Muscle layer of duodenum (tissue), 2 donors: ENCODE data around the gene AKAP10.
"Not testable (repeated sequence)": the region's sequence is repeated elsewhere in the genome, so short reads cannot be mapped to it uniquely, and the experiment has no call there.

Source experiments
- H3K27ac ChIP-seq: one replicate; pipeline ENCODE4 v1.7.0; 2013; ENCODE audit warnings: mild to moderate bottlenecking, low read length
- H3K27me3 ChIP-seq: one replicate; pipeline ENCODE4 v1.7.0; 2013; ENCODE audit warnings: low read depth, mild to moderate bottlenecking, control low read depth, low read length
- H3K36me3 ChIP-seq, 2 donors: one replicate each; pipeline ENCODE4 v1.7.0; 2013; ENCODE audit warnings: low read length in 2 of 2, control low read depth in 1 of 2, mild to moderate bottlenecking in 1 of 2; ENCODE audit not compliant: insufficient read depth in 2 of 2, control insufficient read depth in 1 of 2
- H3K4me1 ChIP-seq, 2 donors: one replicate each; pipeline ENCODE4 v1.7.0; 2013; ENCODE audit warnings: low read length in 2 of 2, mild to moderate bottlenecking in 2 of 2, control low read depth in 1 of 2, moderate library complexity in 1 of 2; ENCODE audit not compliant: insufficient read depth in 2 of 2, control insufficient read depth in 1 of 2
- H3K4me3 ChIP-seq, 2 donors: one replicate each; pipeline ENCODE4 v1.7.0; 2013; ENCODE audit warnings: low read length in 2 of 2, low read depth in 1 of 2, mild to moderate bottlenecking in 1 of 2
- H3K9me3 ChIP-seq, 2 donors: one replicate each; pipeline ENCODE4 v1.7.0; 2013; ENCODE audit warnings: low read length in 2 of 2, control low read depth in 1 of 2, mild to moderate bottlenecking in 1 of 2; ENCODE audit not compliant: control insufficient read depth in 1 of 2
- donor health status: healthy.

Gene AKAP10

GRCh38 chr17:19973156-19973555 lies 4.5 kb downstream of the AKAP10 start:
- Histone ChIP-seq H3K9me3 (no peaks in the 10 kb centered on the region), H3K27me3 (no peaks in the 10 kb centered on the region), H3K27ac (no peak overlapping the region), H3K4me3 (no peak overlapping the region), H3K36me3 (peaks cover 8 to 15% of the 10 kb centered on the region in 2 donors), H3K4me1 (peaks cover 8 to 23% of the 10 kb centered on the region in 2 donors)

GRCh38 chr17:19962954-19963353 lies 14.7 kb downstream of the AKAP10 start:
- not testable (repeated sequence) for H3K27ac ChIP-seq, H3K27me3 ChIP-seq, H3K4me1 ChIP-seq, H3K9me3 ChIP-seq, H3K4me3 ChIP-seq
- peaks cover 22 to 32% of the 10 kb centered on the region in 2 donors for H3K36me3 ChIP-seq

GRCh38 chr17:19958023-19958422 lies 19.6 kb downstream of the AKAP10 start:
- H3K27ac ChIP-seq, result no peak overlapping the region

GRCh38 chr17:19955099-19955498 lies 22.5 kb downstream of the AKAP10 start:
- H3K4me3 ChIP-seq, result no peak overlapping the region
- H3K27ac ChIP-seq, result no peak overlapping the region
- H3K9me3 ChIP-seq, result no peaks in the 10 kb centered on the region
- H3K4me1 ChIP-seq, result peaks cover 0 to 3% of the 10 kb centered on the region in 2 donors
- H3K36me3 ChIP-seq, result peaks cover 12 to 20% of the 10 kb centered on the region in 2 donors
- no peaks in the 10 kb centered on the region for H3K27me3 ChIP-seq

More at GRCh38 chr17:19958023-19958422, 19.6 kb downstream of the AKAP10 start:
- Histone ChIP-seq H3K36me3 (peaks cover 26 to 27% of the 10 kb centered on the region in 2 donors), H3K27me3 (no peaks in the 10 kb centered on the region), H3K4me1 (peaks cover 0 to 3% of the 10 kb centered on the region in 2 donors), H3K9me3 (no peaks in the 10 kb centered on the region), H3K4me3 (no peak overlapping the region)

GRCh38 chr17:19951411-19951810 lies 26.2 kb downstream of the AKAP10 start:
- H3K4me3 ChIP-seq, H3K27ac ChIP-seq, H3K4me1 ChIP-seq, H3K27me3 ChIP-seq, H3K9me3 ChIP-seq, H3K36me3 ChIP-seq: not testable (repeated sequence)

GRCh38 chr17:19950624-19951195 lies 26.9 kb downstream of the AKAP10 start:
- not testable (repeated sequence) for H3K9me3 ChIP-seq, H3K4me1 ChIP-seq, H3K36me3 ChIP-seq, H3K27ac ChIP-seq, H3K27me3 ChIP-seq, H3K4me3 ChIP-seq

- Histone ChIP-seq H3K27me3 (no peaks in the 10 kb centered on the region), H3K4me3 (no peak overlapping the region), H3K36me3 (peaks cover 9 to 11% of the 10 kb centered on the region in 2 donors), H3K4me1 (no peaks in the 10 kb centered on the region), H3K9me3 (no peaks in the 10 kb centered on the region), H3K27ac (no peak overlapping the region)
These were observed 29.3 kb downstream of the AKAP10 start for GRCh38 chr17:19948116-19948943.

- Histone ChIP-seq H3K36me3 (peaks cover 9 to 14% of the 10 kb centered on the region in 2 donors), H3K9me3 (no peaks in the 10 kb centered on the region), H3K4me3 (no peak overlapping the region), H3K27me3 (no peaks in the 10 kb centered on the region), H3K27ac (no peak overlapping the region), H3K4me1 (peaks cover 0 to under 1% of the 10 kb centered on the region in 2 donors)
These were observed 30.7 kb downstream of the AKAP10 start for GRCh38 chr17:19946921-19947320.

GRCh38 chr17:19945009-19945626 lies 32.5 kb downstream of the AKAP10 start:
- Histone ChIP-seq H3K4me3 (no peak overlapping the region), H3K4me1 (peaks cover 3 to 15% of the 10 kb centered on the region in 2 donors), H3K36me3 (peaks cover 12 to 23% of the 10 kb centered on the region in 2 donors), H3K27ac (no peak overlapping the region), H3K27me3 (no peaks in the 10 kb centered on the region), H3K9me3 (no peaks in the 10 kb centered on the region)

- no peaks in the 10 kb centered on the region for H3K27me3 ChIP-seq
- no peaks in the 10 kb centered on the region for H3K9me3 ChIP-seq
- H3K36me3 ChIP-seq, result peaks cover 22 to 37% of the 10 kb centered on the region in 2 donors
- H3K4me3 ChIP-seq, result no peak overlapping the region
- H3K4me1 ChIP-seq, result peaks cover 3 to 18% of the 10 kb centered on the region in 2 donors
- H3K27ac ChIP-seq, result no peak overlapping the region
These were observed 34.0 kb downstream of the AKAP10 start for GRCh38 chr17:19943599-19943998.

GRCh38 chr17:19943026-19943425 lies 34.6 kb downstream of the AKAP10 start:
- Histone ChIP-seq H3K27me3 (no peaks in the 10 kb centered on the region), H3K27ac (no peak overlapping the region), H3K4me3 (no peak overlapping the region), H3K9me3 (no peaks in the 10 kb centered on the region), H3K36me3 (peaks cover 24 to 37% of the 10 kb centered on the region in 2 donors), H3K4me1 (peaks cover 3 to 18% of the 10 kb centered on the region in 2 donors)
